Right renal pelvis (tissue), 4 donors: ENCODE results near the gene PI4K2A. TPM values are rescaled to one million over a fixed set of nuclear protein-coding genes. Genes with fewer than 3 reads are reported as not detected.

Experiments used
- DNase-seq, 4 donors: peaks; one replicate each; pipeline ENCODE4 v3.0.0-alpha.2; 2013; ENCODE audit warnings: low read depth in 4 of 4, low spot score in 3 of 4, missing footprints in 1 of 4
- polyA plus RNA-seq, 4 donors: library from polyadenylated mRNA; unstranded; fragments of 120-200 nt; gene quantifications; one replicate each; pipeline ENCODE4 v1.2.1, GENCODE V29; 2013; ENCODE audit not compliant: insufficient read length in 4 of 4

Gene PI4K2A
- polyA plus RNA-seq, 4 donors = 19.8 to 22.1 (median 21.2) TPM

DNA sequence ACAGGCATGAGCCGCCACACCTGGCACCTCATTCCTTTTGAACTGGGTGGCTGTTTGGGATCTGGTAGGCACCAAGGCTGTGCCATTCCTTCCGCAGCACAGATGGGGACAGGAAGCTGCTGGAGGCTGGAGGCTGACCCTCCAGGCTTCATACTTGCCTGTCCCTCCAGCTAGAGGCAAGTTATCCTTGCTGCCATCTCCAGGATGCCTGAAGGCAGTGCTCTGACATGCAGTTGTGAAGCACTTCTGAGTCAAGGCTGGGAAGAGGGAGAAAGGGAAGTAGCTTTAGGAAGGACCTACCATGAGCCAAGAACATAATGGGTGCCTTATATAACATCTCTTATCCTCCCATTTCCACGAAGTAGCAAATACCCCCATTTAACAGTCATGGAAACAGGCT is 82.5 kb downstream of the PI4K2A start:
- no peak for DNase-seq

DNA sequence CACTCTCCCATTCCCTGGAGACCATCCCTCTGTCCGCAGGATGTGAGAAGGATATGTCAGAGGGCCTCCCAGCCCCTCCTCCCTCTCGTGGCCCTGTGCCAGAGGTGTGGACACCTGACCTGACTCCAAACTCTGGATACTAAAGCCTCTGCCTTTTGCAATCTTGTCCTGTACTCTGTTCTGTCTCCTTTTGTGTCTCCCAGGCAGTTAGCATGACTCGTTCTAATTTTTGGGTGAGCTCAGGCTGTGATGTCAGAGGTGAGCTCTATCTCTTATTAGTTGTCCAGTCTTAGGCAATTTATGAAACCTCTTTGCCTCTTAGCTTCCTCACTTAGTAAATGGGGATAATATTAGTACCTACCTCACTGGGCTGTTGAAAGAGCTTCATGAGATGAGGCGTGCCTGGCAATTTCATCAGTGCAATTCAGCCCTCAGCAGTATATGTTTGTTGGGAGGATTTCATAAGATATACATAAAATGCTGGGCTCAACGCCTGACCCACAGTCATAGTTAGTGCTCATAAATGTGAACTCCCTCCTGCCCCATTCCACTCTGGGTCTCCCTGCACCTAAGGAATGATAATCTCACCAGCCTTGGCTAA is 84.0 kb downstream of the PI4K2A start:
- no peak for DNase-seq

Other genes starting within 250 kb of the PI4K2A start
- 10 to 100 TPM; 20.0 to 24.5 (median 21.4) TPM for gene RRP12, start 239.3 kb upstream of the PI4K2A start, polyA plus RNA-seq
- 100 to 1,000 TPM; 176 to 209 (median 186) TPM for gene PGAM1, start 214.5 kb upstream of the PI4K2A start, polyA plus RNA-seq
- gene EXOSC1, start 194.7 kb upstream of the PI4K2A start, polyA plus RNA-seq = 10 to 100 TPM; 31.4 to 38.7 (median 35.9) TPM
- gene ZDHHC16, start 194.5 kb upstream of the PI4K2A start, polyA plus RNA-seq = 10 to 100 TPM; 35.9 to 40.2 (median 37.7) TPM
- gene MMS19, start 142.2 kb upstream of the PI4K2A start, polyA plus RNA-seq = 10 to 100 TPM; 80.3 to 88.4 (median 82.9) TPM
- 10 to 100 TPM in 1 of 4 donors, 1 to 10 TPM in 3; 9.2 to 12.6 (median 9.3) TPM for gene UBTD1, start 141.7 kb upstream of the PI4K2A start, polyA plus RNA-seq
- gene ANKRD2, start 67.9 kb upstream of the PI4K2A start, polyA plus RNA-seq = under 1 TPM; 0.37 to 0.93 (median 0.38) TPM
- gene HOGA1, start 56.3 kb upstream of the PI4K2A start, polyA plus RNA-seq = 10 to 100 TPM; 37.5 to 55.6 (median 47.2) TPM
- gene C10orf62, start 51.0 kb upstream of the PI4K2A start, polyA plus RNA-seq = under 1 TPM; 0.27 to 0.90 (median 0.46) TPM
- 10 to 100 TPM; 18.7 to 25.0 (median 23.1) TPM for gene MORN4, start 7.2 kb upstream of the PI4K2A start, polyA plus RNA-seq
- gene AVPI1, start 46.6 kb downstream of the PI4K2A start, polyA plus RNA-seq = 1 to 10 TPM; 4.5 to 6.6 (median 4.6) TPM
- gene MARVELD1, start 73.1 kb downstream of the PI4K2A start, polyA plus RNA-seq = 10 to 100 TPM; 48.2 to 55.3 (median 51.1) TPM
- 10 to 100 TPM; 24.0 to 25.8 (median 24.9) TPM for gene ZFYVE27, start 96.5 kb downstream of the PI4K2A start, polyA plus RNA-seq
- under 1 TPM in 3 of 4 donors, not detected in 1; 0.11 to 0.45 (median 0.14) TPM for gene SFRP5, start 131.3 kb downstream of the PI4K2A start, polyA plus RNA-seq
- 1 to 10 TPM in 1 of 4 donors, under 1 TPM in 3; 0.28 to 1.1 (median 0.62) TPM for gene GOLGA7B, start 209.2 kb downstream of the PI4K2A start, polyA plus RNA-seq